ENCODE measurements around the gene CYP11A1.

The CYP11A1 gene

GRCh38 chr15:74322558-74323180 is 44.8 kb downstream of the CYP11A1 start:
- peak; percentile 27 to 29 for DNase-seq (ENCODE audit: low read depth in 2 of 2)

GRCh38 chr15:74320352-74321247 is 46.8 kb downstream of the CYP11A1 start:
- DNase-seq (ENCODE audit: low read depth in 2 of 2), result peak in 1 of 2 donors; percentile 18

- no peak for DNase-seq (ENCODE audit: low read depth in 2 of 2)
Observed at GRCh38 chr15:74319596-74320351, 47.7 kb downstream of the CYP11A1 start.

GRCh38 chr15:74319138-74319460 is 48.3 kb downstream of the CYP11A1 start:
- no peak for DNase-seq (ENCODE audit: low read depth in 2 of 2)

GRCh38 chr15:74318376-74319137 is 48.9 kb downstream of the CYP11A1 start:
- DNase-seq (ENCODE audit: low read depth in 2 of 2), result no peak

- DNase-seq (ENCODE audit: low read depth in 2 of 2), result no peak
Observed at GRCh38 chr15:74317820-74318375, 49.5 kb downstream of the CYP11A1 start.

GRCh38 chr15:74316141-74316540 is 51.3 kb downstream of the CYP11A1 start:
- DNase-seq (ENCODE audit: low read depth in 2 of 2), result no peak

GRCh38 chr15:74315626-74316025 is 51.8 kb downstream of the CYP11A1 start:
- no peak for DNase-seq (ENCODE audit: low read depth in 2 of 2)

- DNase-seq (ENCODE audit: low read depth in 2 of 2), result no peak
Observed at GRCh38 chr15:74314795-74315438, 52.5 kb downstream of the CYP11A1 start.

GRCh38 chr15:74313889-74314288 is 53.6 kb downstream of the CYP11A1 start:
- DNase-seq (ENCODE audit: low read depth in 2 of 2), result no peak

GRCh38 chr15:74312445-74313007 is 54.9 kb downstream of the CYP11A1 start:
- DNase-seq (ENCODE audit: low read depth in 2 of 2), result no peak

GRCh38 chr15:74311734-74312444 is 55.6 kb downstream of the CYP11A1 start:
- no peak for DNase-seq (ENCODE audit: low read depth in 2 of 2)

GRCh38 chr15:74307827-74308811 is 59.3 kb downstream of the CYP11A1 start:
- no peak for DNase-seq (ENCODE audit: low read depth in 2 of 2)

GRCh38 chr15:74306781-74307217 is 60.6 kb downstream of the CYP11A1 start:
- DNase-seq (ENCODE audit: low read depth in 2 of 2), result no peak

GRCh38 chr15:74305687-74306086 is 61.8 kb downstream of the CYP11A1 start:
- DNase-seq (ENCODE audit: low read depth in 2 of 2), result no peak

GRCh38 chr15:74304431-74304830 is 63.0 kb downstream of the CYP11A1 start:
- no peak for DNase-seq (ENCODE audit: low read depth in 2 of 2)

- DNase-seq (ENCODE audit: low read depth in 2 of 2), result no peak
Observed at GRCh38 chr15:74303741-74304309, 63.6 kb downstream of the CYP11A1 start.

- DNase-seq (ENCODE audit: low read depth in 2 of 2), result peak in 1 of 2 donors; percentile 39
Observed at GRCh38 chr15:74302821-74303359, 64.6 kb downstream of the CYP11A1 start.

All from activated CD4-positive, alpha-beta T cell treated with anti-CD3 and anti-CD28 coated beads for 24 hours (primary cell).